Right forelimb (tissue), 1 donor: ENCODE data around the gene KCTD2.

Experiments used
- DNase-seq: peaks from one replicate; pipeline ENCODE4 v3.0.0-alpha.2; 2018

The KCTD2 gene

DNA sequence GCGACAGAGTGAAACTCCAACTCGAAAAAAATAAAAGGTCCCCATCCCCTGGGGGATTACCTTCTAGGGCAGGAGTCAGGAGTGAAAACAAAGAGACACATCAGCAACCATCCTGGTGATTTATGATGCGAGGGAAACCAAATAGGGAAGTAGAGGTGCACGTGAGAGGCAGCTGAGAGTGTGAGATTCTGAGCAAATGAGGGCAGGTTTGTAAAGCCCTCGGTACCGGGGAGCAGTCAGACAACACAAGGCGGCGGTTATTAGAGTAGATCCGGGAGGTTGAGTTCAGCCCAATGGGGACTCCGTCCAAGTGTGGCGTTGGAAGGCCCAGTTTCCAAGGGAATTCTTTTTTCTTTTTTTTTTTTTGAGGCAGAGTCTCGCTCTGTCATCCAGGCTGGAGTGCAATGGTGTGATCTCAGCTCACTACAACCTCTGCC lies 55.4 kb downstream of the KCTD2 start:
- no peak for DNase-seq

DNA sequence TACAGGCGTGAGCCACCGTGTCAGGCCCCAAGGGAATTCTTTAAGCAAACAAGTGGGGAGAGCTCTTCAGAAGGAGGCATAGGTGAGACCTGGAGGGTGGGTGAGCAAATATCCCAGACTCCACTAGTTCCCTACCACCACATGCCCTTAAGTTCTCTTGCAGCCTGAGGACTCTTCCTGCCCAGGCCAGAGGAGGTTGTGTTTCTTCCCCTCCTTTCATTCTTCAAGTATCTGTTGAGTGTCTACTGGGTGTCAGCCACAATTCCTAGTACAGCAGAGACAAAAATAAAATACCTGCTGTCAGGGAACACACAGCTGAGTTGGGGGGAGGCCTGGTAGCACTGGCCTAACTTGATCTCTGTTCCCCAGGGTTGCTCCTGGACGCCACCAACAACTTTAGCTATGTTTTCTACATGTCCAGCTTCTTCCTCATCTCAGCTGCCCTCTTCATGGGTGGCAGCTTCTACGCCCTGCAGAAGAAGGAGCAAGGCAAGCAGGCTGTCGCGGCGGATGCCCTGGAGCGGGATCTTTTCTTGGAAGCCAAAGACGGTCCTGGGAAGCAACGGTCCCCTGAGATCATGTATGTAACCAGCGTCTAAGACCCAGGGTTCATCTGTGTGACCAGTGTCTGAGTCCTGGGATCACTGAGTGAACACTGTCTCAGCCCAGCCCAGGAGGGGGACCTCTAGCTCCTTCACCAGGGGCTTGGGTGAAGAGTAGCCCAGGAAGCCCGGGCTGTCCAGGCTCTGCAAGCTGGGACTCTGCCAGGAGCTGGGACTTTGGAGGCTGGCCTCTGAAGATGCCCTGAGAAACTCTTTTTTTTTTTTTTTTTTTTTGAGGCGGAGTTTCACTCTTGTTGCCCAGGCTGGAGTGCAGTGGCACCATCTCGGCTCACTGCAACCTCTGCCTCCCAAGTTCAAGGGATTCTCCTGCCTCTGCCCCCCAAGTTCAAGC lies 56.9 kb downstream of the KCTD2 start:
- no peak for DNase-seq

DNA sequence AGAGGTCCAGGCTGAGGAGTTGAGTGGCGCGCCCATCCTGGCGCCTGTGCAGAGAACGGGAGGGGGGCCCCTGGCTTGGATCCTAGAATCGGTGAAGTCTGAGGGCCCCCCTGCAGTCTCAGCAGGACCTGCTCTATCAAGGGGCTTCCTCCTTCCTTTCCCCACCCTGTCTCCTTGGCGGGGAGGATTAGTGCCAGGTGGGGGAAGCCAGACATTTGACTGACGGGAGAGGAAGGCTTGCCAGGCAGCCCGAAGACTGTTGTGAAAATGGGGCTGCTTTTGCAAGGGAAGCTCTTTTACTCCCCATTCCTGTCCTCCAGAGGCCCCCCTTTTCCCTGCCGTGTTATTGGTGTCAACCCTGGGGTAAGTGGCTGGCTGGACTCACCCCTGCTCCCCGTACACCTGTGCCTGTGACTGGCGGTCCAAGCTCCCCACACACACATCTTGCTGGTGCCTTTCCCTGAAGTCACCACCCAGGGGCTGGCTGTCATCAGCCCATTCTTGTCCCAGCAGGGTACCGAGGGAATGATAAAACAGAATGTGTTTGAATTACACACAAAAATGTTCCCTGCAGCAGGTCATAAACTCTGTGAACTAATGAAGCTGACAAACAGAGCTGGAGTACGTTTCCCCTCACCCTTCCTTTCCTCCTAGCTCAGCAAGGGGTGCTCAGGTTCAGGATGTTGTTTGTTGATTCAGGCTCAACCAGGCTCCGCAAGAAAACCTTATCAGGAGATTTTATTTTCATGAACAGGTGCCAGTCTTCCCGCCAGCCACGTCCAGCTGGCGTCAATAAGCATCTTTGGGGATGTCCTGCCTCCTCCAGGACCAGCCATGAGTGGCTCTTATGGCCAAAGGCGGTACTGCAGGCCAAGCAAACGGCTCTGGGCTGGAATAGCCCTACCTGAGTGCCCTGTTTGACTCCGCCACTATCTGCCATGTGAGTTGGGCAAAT lies 58.4 kb downstream of the KCTD2 start:
- no peak for DNase-seq

DNA sequence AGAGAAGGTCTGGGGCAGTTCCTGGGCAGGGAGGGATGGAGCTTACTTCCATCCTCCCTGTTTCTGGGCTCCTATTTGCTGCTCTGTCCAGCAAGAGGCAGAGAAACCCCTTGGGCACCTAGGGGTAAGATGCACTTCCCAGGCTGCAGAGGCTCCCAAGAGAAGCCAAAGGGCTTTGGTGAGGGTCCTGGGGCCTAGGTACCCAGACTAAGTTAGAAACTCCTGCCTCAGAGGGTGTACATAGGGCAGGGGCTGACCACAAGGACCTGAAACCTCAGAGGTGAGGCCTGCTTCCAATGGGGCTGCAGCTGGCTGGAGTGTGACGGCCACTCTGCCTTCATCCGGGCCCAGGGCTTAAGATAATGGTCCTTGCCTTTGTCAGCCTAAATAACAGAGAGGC lies 61.2 kb downstream of the KCTD2 start:
- no peak for DNase-seq

DNA sequence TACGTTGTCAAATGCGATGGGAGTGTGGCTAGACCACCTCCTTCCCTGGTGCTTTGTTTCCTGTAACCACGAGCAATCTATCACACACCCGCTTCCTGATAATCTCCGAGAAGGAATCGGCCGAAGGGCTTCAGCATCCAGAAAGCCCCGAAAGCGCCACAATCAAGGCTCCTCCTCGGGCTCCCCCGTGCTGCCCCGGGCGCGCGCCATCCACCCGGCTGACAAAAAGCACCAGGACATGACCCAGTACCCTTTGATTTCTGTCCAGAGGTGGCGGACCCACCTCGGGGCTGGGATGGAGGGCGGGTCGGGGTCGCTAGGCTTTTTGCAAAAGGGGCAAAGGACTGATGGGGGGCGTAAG lies 62.0 kb downstream of the KCTD2 start:
- DNase-seq, result no peak

DNA sequence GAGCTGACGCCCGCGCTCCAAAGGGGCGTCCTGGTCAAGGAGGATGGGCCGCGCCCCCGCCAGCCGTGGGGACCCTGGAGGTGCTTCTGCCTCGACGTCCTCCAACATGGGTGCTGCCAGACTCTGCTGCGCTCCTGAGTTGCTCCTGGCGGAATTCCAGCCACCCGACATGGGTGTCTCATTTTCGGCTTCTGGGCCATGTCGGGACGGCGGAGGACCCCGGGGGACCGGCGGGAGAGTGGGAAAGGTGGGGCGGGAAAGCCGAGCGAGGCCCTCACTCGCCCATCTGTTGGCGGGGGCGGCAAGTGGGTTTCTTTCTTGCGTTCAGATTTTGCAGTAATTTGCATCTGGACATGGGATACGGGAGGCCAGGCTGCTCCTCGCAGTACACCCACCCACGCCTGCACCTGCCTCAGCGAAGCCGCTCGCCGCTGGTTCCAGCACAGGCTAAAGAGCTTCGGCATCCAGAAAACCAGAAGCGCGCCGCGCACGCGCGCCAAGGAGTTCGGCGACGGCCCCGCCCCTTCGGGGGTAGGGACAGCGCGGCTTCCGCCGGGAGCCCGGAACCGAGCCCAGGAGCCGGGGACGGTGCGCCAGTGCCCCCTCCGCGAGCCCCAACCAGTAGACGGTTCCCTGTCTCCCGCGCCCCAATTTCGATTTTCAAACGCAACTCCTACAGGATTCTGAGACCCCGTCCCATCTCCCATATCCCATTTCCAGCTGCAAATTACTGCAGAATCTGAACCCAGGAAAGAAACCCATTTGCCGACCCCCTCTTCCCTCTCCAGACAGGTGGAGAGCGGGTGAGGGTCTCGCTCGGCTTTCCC lies 62.6 kb downstream of the KCTD2 start, which contains the start of gene ARMC7:
Gene ARMC7, plus strand, starts transcription at position 563 of the 827 bp plus-strand sequence. CDS start 320 bp downstream, outside the sequence.
- peak; percentile 93 for DNase-seq

DNA sequence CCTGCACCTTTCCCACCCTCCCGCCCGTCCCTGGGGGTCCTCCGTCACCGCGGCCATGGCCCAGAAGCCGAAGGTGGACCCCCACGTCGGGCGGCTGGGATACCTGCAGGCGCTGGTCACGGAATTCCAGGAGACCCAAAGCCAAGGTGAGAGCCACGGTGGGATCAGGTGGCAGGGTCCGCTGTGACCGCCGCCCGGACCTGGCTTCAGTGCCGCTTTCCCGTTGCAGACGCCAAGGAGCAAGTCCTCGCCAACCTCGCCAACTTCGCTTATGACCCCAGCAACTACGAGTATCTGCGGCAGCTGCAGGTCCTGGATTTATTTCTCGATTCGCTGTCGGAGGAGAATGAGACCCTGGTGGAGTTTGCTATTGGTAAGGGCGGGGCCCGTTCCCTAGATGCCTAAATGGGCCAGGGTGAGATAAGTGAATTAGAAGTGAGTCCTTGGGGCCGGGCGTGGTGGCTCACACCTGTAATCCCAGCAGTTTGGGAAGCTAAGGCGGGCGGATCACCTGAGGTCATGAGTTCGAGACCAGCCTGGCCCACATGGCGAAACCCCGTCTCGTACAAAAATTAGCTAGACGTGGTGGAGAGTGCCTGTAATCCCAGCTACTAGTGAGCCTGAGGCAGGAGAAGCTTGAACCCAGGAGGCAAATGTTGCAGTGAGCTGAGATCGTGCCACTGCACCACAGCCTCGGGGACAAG lies 63.4 kb downstream of the KCTD2 start:
- no peak for DNase-seq

DNA sequence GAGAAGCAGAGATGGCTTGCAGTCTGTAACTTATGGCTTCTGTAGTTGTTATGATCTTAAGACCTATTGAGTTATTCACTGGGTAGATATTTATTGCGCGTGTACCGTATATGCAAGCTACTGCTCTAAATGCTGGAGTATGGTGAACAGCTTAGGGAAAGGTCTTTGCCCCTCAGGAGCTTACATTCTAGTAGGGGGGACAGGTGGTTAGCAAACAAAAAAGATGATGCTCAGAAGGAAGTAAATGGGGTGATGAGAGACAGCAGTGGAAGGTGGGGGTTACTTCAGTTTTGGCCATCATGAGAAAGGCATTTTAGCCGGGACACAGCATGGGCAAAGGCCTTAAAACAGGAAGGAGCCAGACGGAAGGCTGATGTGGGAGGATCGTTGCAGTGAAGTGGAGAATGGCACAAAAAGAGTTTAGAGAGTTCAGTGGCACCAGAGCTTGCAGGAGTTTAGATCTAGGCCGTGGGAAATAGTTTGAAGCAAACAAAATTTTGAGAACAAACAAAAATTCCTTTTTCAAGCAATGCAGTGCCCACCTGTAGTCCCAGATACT lies 64.8 kb downstream of the KCTD2 start:
- no peak for DNase-seq

DNA sequence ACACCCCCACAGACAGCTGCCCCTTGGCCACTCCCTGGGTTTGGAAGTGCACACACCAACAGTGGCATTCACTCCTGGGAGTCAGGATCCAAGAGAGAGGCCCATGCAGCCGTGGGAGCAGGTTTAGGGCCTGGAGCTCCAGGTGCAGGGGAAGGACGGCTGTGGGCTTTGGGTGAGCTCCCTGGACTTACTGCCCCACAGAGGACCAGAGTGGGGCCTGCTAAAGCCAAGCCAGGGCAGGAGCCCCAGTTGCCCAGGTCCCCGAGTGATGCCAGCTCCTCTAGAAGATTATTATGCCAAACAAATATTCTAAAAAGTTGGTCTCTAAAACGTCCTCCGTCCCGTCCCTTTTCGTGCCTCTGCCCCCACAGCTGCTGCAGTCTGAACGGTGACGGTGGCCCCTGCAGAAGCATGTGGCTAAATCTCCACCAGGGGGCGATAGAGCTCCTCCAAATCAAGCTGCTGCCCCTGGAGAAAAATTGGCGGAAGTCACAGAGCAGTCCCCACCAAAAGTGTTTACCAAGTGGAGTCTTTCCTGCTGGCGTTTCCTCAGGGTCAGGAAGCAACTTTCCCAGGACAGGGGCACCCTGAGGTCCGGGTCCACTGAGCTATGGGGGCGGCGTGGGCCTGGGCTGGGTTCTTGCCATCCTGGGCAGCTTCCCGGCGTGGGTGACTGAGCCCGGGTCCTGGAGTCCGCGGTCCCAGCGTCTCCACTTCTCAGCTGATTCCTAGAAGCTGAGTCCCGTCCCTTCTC lies 67.0 kb downstream of the KCTD2 start:
- peak; percentile 91 for DNase-seq

DNA sequence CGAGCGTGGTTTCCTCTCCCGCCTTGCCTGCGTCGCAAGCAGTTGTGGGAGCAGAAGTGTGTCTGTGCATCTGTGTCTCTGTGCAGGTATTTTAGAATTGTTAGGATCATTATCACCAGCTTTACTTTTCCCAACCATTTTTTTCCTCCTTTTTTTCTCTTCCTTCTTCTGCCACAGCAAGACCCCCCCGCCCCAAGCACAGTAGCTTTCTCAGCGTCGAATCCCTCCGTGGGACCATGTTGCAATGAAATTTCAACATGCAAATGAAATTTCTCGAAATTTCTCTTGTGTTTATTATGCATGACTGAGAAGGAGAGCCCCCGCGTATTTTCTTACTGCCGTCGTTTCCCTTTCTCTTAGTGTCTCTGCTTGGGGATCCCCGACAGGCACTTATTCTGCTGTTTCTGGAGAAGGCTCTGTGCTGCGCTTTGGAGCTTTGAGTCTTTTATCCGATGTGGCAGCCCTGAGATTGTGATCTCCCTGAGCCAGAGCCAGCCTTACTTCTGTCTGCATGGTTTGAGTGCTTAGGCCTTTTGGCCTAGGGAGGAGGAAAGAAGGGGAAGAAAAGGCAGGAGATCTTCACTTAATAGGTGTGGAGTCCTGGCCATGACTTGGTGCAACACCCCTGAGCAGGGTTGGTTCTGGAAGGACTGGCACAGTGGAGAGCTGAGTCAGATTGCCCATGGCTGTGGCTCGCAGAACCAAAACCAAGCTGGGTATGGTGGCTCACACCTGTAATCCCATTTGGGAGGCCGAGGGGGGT lies 67.7 kb downstream of the KCTD2 start:
- no peak for DNase-seq
